Common myeloid progenitor, CD34-positive (primary cell): Measurements from ENCODE around the gene TRAF5.

Experiments
- CTCF ChIA-PET: fragments of 350-600 bp; sonication (Branson Sonifier 250); formaldehyde crosslinking; loops from one replicate; lab custom pipeline; 2021; ENCODE audit warnings: antibody characterized with exemption; lab: Charles Lee
- POLR2A ChIA-PET: fragments of 350-600 bp; sonication (Branson Sonifier 250); formaldehyde crosslinking; loops from one replicate; lab custom pipeline; 2021; ENCODE audit warnings: antibody characterized with exemption; lab: Charles Lee
- DNase-seq, 3 donors: peaks; one replicate each; pipeline versions ENCODE4 v3.0.0 to v3.0.0-alpha.2; 2013
- H3K27ac ChIP-seq, 2 experiments: 1 replicate in 1 of 2; 2 replicates in 1 of 2; pipeline ENCODE4 v1.7.0; 2013; ENCODE audit warnings: inconsistent platforms in 2 of 2, low read length in 2 of 2, mild to moderate bottlenecking in 2 of 2, low read depth in 1 of 2, moderate library complexity in 1 of 2; ENCODE audit not compliant: severe bottlenecking in 2 of 2, insufficient read depth in 1 of 2, poor library complexity in 1 of 2
- H3K27me3 ChIP-seq, 5 experiments: replicated peaks in 2 of 5; 1 replicate in 3 of 5; 2 replicates in 2 of 5; pipeline versions ENCODE4 v1.6.1 to v1.7.0; 2013; ENCODE audit warnings: low read length in 4 of 5, mild to moderate bottlenecking in 2 of 5, moderate library complexity in 2 of 5, inconsistent platforms in 1 of 5; ENCODE audit not compliant: insufficient read depth in 5 of 5, control insufficient read depth in 4 of 5
- H3K36me3 ChIP-seq, 4 experiments: 1 replicate in 2 of 4; 2 replicates in 2 of 4; pipeline versions ENCODE4 v1.6.1 to v1.7.0; 2013; ENCODE audit warnings: low read length in 3 of 4, control low read depth in 1 of 4, mild to moderate bottlenecking in 1 of 4; ENCODE audit not compliant: control insufficient read depth in 4 of 4, insufficient read depth in 4 of 4
- H3K4me1 ChIP-seq, 4 experiments: 1 replicate in 3 of 4; 2 replicates in 1 of 4; pipeline versions ENCODE4 v1.6.1 to v1.7.1; 2013; ENCODE audit warnings: low read length in 3 of 4, mild to moderate bottlenecking in 3 of 4, control low read depth in 1 of 4, inconsistent platforms in 1 of 4, moderate library complexity in 1 of 4; ENCODE audit not compliant: control insufficient read depth in 4 of 4, insufficient read depth in 4 of 4; ENCODE audit errors: control extremely low read depth in 1 of 4
- H3K4me3 ChIP-seq, 7 experiments: 1 replicate in 4 of 7; 2 replicates in 3 of 7; pipeline versions ENCODE4 v1.5.1 to v1.7.0; 2013; ENCODE audit warnings: mild to moderate bottlenecking in 7 of 7, low read length in 6 of 7, moderate library complexity in 6 of 7, inconsistent platforms in 2 of 7, low read depth in 2 of 7, control low read depth in 1 of 7; ENCODE audit not compliant: insufficient read depth in 4 of 7, control insufficient read depth in 1 of 7; ENCODE audit errors: extremely low read depth in 1 of 7
- H3K9me3 ChIP-seq, 5 experiments: 1 replicate in 4 of 5; 2 replicates in 1 of 5; pipeline versions ENCODE4 v1.6.1 to v1.7.1; 2013; ENCODE audit warnings: low read length in 4 of 5, mild to moderate bottlenecking in 2 of 5, inconsistent platforms in 1 of 5, low read depth in 1 of 5, moderate library complexity in 1 of 5; ENCODE audit not compliant: control insufficient read depth in 4 of 5, insufficient read depth in 2 of 5; ENCODE audit errors: control extremely low read depth in 1 of 5
- WGBS: methylation state at CpG from one replicate; pipeline ENCODE4 v1.1.5; 2013; ENCODE audit not compliant: insufficient coverage; 5-methylcytosine and 5-hydroxymethylcytosine counted together

Gene TRAF5

GRCh38 chr1:211287218-211287617 is 39.4 kb upstream of the TRAF5 start:
- Histone ChIP-seq H3K27ac (no peak overlapping the region), H3K36me3 (peaks cover 23 to 66% (median 48%) of the 10 kb centered on the region in 4 experiments), H3K4me3 (no peak overlapping the region), H3K4me1 (no peaks in the 10 kb centered on the region), H3K9me3 (no peaks in the 10 kb centered on the region), H3K27me3 (no peaks in the 10 kb centered on the region)
- ChIA-PET POLR2A (no interaction called here), CTCF (interaction anchor here (0.7 to 1.3 kb wide), 3 partner anchors 11 to 189 kb away, joined by 3 to 4 read pairs (median 3); no protein-coding TSS in a partner anchor)
- 100% methylated on average over 1 of the region's 3 CpGs for WGBS
- no peak for DNase-seq

GRCh38 chr1:211292411-211292810 is 34.2 kb upstream of the TRAF5 start:
- H3K4me3 ChIP-seq: no peak overlapping the region
- no peak overlapping the region for H3K27ac ChIP-seq
- peaks cover 25 to 73% (median 42%) of the 10 kb centered on the region in 4 experiments for H3K36me3 ChIP-seq
- CTCF ChIA-PET: interaction anchor here (0.9 to 1.1 kb wide), 2 partner anchors 16 to 20 kb away, joined by 3 read pairs; no protein-coding TSS in a partner anchor
- DNase-seq: no peak
- H3K9me3 ChIP-seq: no peaks in the 10 kb centered on the region
- POLR2A ChIA-PET: interaction anchor here (0.6 to 0.7 kb wide), 2 partner anchors 551 to 1663 kb away, joined by 3 to 4 read pairs; no protein-coding TSS in a partner anchor
- no peaks in the 10 kb centered on the region for H3K27me3 ChIP-seq
- 100% methylated on average over 2 of the region's 2 CpGs for WGBS
- H3K4me1 ChIP-seq: no peaks in the 10 kb centered on the region

- Histone ChIP-seq H3K27ac (no peak overlapping the region), H3K36me3 (peaks cover 19 to 68% (median 41%) of the 10 kb centered on the region in 4 experiments), H3K4me1 (no peaks in the 10 kb centered on the region), H3K4me3 (no peak overlapping the region), H3K27me3 (no peaks in the 10 kb centered on the region), H3K9me3 (no peaks in the 10 kb centered on the region)
- DNase-seq: no peak
- ChIA-PET CTCF (interaction anchor here (1.2 to 1.5 kb wide), 2 partner anchors 13 to 14 kb away, joined by 3 to 4 read pairs; no protein-coding TSS in a partner anchor), POLR2A (no interaction called here)
Measured at GRCh38 chr1:211296396-211296795, 30.2 kb upstream of the TRAF5 start.

GRCh38 chr1:211305044-211305443 is 21.6 kb upstream of the TRAF5 start:
- ChIA-PET CTCF (interaction anchor here (1.3 kb wide), 1 partner anchor 13 kb away, joined by 3 read pairs; no protein-coding TSS in a partner anchor), POLR2A (no interaction called here)
- Histone ChIP-seq H3K4me1 (peaks cover 0 to 3% (median 1%) of the 10 kb centered on the region in 4 experiments), H3K27me3 (no peaks in the 10 kb centered on the region), H3K36me3 (peaks cover 0 to 40% (median 24%) of the 10 kb centered on the region in 4 experiments), H3K27ac (no peak overlapping the region), H3K9me3 (no peaks in the 10 kb centered on the region), H3K4me3 (no peak overlapping the region)
- 100% methylated on average over 3 of the region's 3 CpGs for WGBS
- no peak for DNase-seq

DNA sequence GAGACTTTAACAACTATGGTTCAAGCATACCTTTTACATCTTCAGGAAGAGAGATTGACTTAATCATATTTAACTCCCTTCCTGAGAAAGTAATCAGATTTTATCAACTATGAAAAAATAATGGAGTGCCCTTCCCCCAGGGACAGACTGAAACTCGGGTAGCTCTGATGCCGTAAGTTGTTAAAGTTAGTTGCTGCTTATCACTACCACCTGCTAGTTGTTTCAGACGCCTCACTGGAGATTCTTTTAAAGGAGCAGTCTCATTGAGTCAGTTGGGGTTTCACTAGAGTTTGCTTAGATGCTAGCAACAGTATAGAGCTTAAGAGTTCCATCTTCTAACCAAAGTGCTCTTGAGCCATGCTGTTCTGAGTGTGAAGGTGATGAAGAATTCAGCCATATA is 17.0 kb upstream of the TRAF5 start:
- DNase-seq: peak in 2 of 3 donors; percentile 17 to 40
- H3K4me3 ChIP-seq: no peak overlapping the region
- no peaks in the 10 kb centered on the region for H3K9me3 ChIP-seq
- no peak overlapping the region for H3K27ac ChIP-seq
- H3K4me1 ChIP-seq: peaks cover 0 to 6% (median 1%) of the 10 kb centered on the region in 4 experiments
- POLR2A ChIA-PET: no interaction called here
- peaks cover 16 to 42% (median 24%) of the 10 kb centered on the region in 4 experiments for H3K36me3 ChIP-seq
- H3K27me3 ChIP-seq: no peaks in the 10 kb centered on the region
- CTCF ChIA-PET: interaction anchor here (1.5 to 1.8 kb wide), 2 partner anchors 12 to 205 kb away, joined by 3 to 6 read pairs; no protein-coding TSS in a partner anchor
- no CpG with 5 or more reads among the region's 3 CpGs for WGBS

DNA sequence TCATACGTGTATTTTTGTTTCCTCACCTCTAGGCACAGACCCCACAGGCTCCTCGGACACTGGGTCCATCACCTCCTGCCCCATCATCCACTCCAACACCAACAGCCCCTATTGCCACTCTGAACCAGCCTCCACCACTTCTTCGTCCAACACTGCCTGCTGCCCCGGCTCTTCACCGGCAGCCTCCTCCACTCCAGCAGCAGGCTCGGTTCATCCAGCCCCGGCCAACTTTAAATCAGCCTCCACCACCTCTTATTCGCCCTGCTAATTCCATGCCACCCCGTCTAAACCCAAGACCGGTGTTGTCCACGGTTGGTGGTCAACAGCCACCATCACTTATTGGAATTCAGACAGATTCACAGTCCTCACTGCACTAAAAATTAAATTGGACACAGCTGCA is 13.2 kb upstream of the TRAF5 start:
- POLR2A ChIA-PET: no interaction called here
- peaks cover 0 to 6% (median 1%) of the 10 kb centered on the region in 4 experiments for H3K4me1 ChIP-seq
- no peak for DNase-seq
- 100% methylated on average over 10 of the region's 11 CpGs for WGBS
- no peaks in the 10 kb centered on the region for H3K9me3 ChIP-seq
- H3K4me3 ChIP-seq: no peak overlapping the region
- peaks cover 16 to 49% (median 26%) of the 10 kb centered on the region in 4 experiments for H3K36me3 ChIP-seq
- CTCF ChIA-PET: interaction anchor here (1.3 kb wide), 1 partner anchor 198 kb away, joined by 3 read pairs; no protein-coding TSS in a partner anchor
- no peaks in the 10 kb centered on the region for H3K27me3 ChIP-seq
- H3K27ac ChIP-seq: no peak overlapping the region

DNA sequence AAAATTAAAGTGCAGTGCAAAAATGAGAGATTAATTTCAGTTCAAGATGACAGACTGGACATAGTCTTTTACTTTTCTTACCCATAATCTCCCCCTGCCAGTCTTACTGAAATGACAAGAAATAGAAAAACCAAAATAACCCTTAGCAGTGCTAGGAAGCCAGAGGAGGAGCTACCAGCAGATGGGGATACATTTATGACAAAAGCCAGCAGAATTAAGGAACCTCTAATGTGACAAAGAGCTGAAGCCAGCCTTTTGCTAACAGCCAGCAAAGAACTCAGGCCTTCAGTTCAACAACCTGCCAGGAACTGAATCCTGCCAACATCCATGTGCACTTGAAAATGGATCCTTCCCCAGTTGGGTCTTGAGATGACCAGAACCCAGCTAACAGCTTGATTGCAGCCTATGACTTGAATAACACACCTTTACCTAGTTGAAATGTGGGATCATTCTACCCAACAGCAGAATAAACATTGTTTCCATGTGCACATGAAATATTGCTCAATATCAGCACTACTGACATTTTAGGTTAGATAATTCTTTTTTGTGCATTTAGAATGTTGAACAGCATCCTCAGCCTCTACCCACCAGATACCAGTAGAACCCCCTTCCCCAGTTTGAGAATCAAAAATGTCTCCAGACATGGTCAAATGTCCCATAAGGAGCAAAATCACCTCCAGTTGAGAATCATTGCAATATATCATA is 7.9 kb upstream of the TRAF5 start:
- Histone ChIP-seq H3K27ac (no peak overlapping the region), H3K9me3 (no peaks in the 10 kb centered on the region), H3K27me3 (no peaks in the 10 kb centered on the region), H3K36me3 (peaks cover 3 to 18% (median 11%) of the 10 kb centered on the region in 4 experiments), H3K4me1 (peaks cover 0 to 11% (median 0%) of the 10 kb centered on the region in 4 experiments), H3K4me3 (no peak overlapping the region)
- CTCF ChIA-PET: interaction anchor here (0.6 to 3.3 kb wide), 13 partner anchors 10 to 351 kb away, joined by 3 to 22 read pairs (median 3); no protein-coding TSS in a partner anchor
- POLR2A ChIA-PET: no interaction called here
- DNase-seq: peak; percentile 54 to 83 (median 79)
